K562 (cell line): ENCODE measurements around the gene SKIC2. TPM values are rescaled to one million over a fixed set of nuclear protein-coding genes. Genes with fewer than 3 reads are reported as not detected.

Experiments
- ARNT ChIP-seq, 2 experiments: fragments of 450-650 bp; IDR thresholded peaks; 2 replicates each; pipeline ENCODE4 v1.6.1; 2016; ENCODE audit warnings: mild to moderate bottlenecking in 1 of 2
- MTA2 ChIP-seq: fragments of 450-650 bp; IDR thresholded peaks from 2 replicates; pipeline ENCODE4 v1.6.1; 2016; ENCODE audit warnings: low read depth
- SMC3 ChIP-seq: conservative IDR thresholded peaks from 2 replicates; pipeline ENCODE4 v1.6.1; 2011; ENCODE audit warnings: low read depth, low read length, improper control_type of control experiment; ENCODE audit not compliant: insufficient read depth
- TAF7 ChIP-seq: fragments of 450-650 bp; IDR thresholded peaks from 2 replicates; pipeline ENCODE4 v1.6.1; 2016; ENCODE audit warnings: missing genetic modification characterization, missing compliant biosample characterization
- TCF7L2 ChIP-seq: fragments of 150-350 bp; IDR thresholded peaks from 2 replicates; pipeline ENCODE4 v1.6.1; 2016; ENCODE audit warnings: low read depth, mild to moderate bottlenecking, low read length, moderate library complexity
- TCFL5 ChIP-seq: fragments of 250-450 bp; sonication (Bioruptor Pico); conservative IDR thresholded peaks from 2 replicates; pipeline ENCODE4 v1.6.1; 2021; ENCODE audit warnings: mild to moderate bottlenecking, moderate library complexity, matching md5 sums
- TSC22D4 ChIP-seq: fragments of 450-650 bp; IDR thresholded peaks from 2 replicates; pipeline ENCODE4 v1.6.1; 2016; ENCODE audit warnings: missing genetic modification characterization, missing biosample characterization, control low read depth
- ZNF197 ChIP-seq: fragments of 200-800 bp; sonication (Bioruptor generic); IDR thresholded peaks from 2 replicates; pipeline ENCODE4 v1.6.1; 2016; ENCODE audit warnings: low read depth, missing genetic modification characterization, missing compliant biosample characterization
- polyA plus RNA-seq, 8 experiments: library from polyadenylated mRNA; depleted of rRNA in 4 of 8; stranded (reverse) in 5 of 8; unstranded in 3 of 8; fragments of >200 nt; fragmentation: Nextera tagmentation in 2 of 8; fragmentation: Illumina TruSeq in 1 of 8; extraction: Ambion mirVana in 2 of 8; extraction: Trizol in 1 of 8; gene quantifications; 2 replicates each; pipeline versions ENCODE4 v1.2.1 to v1.2.3, GENCODE V29; 2011 to 2014; ENCODE audit warnings: inconsistent platforms in 1 of 8, missing spikeins in 1 of 8
- total RNA-seq, 7 experiments: library from RNA; depleted of rRNA in 6 of 7; stranded (reverse); fragments of >200 nt in 6 of 7; fragmentation: Illumina TruSeq in 2 of 7; extraction: Trizol in 2 of 7; gene quantifications; 2 replicates each; pipeline versions ENCODE4 v1.2.1 to v1.2.3, GENCODE V29; 2011 to 2021; ENCODE audit warnings: low replicate concordance in 1 of 7
- TF ChIP-seq, protein P1 (sequence below), 3 experiments: fragments of 200-800 bp in 1 of 3; fragments of 250-450 bp in 1 of 3; fragments of 450-650 bp in 1 of 3; sonication (Bioruptor Pico) in 1 of 3; sonication (Bioruptor generic) in 1 of 3; formaldehyde crosslinking in 1 of 3; IDR thresholded peaks; 2 replicates each; pipeline versions ENCODE4 v1.6.1 to v1.8.0; 2016 to 2022; ENCODE audit warnings: mild to moderate bottlenecking in 2 of 3, missing genetic modification characterization in 2 of 3, missing compliant biosample characterization in 1 of 3, moderate library complexity in 1 of 3
- TF ChIP-seq, protein P2 (sequence below): fragments of 250-450 bp; sonication (Bioruptor Pico); IDR thresholded peaks from 2 replicates; pipeline ENCODE4 v1.4.0; 2020
- TF ChIP-seq, protein P3 (sequence below): IDR thresholded peaks from 3 replicates; pipeline ENCODE4 v1.6.1; 2011; ENCODE audit warnings: borderline replicate concordance, mild to moderate bottlenecking, moderate library complexity; ENCODE audit not compliant: insufficient read length; ENCODE audit errors: extremely low read depth
- TF ChIP-seq, protein P4 (sequence below): fragments of 250-450 bp; sonication (Bioruptor Pico); IDR thresholded peaks from 2 replicates; pipeline ENCODE4 v1.8.0; 2022; ENCODE audit warnings: moderate library complexity, mild to moderate bottlenecking, inconsistent platforms

Gene SKIC2
- total and polyA plus RNA-seq, 9 of the 15 experiments (the other 6 are each of a cell fraction or from before 2014, with no cell fraction given) = 3.3 to 94.6 (median 38.8) TPM

DNA sequence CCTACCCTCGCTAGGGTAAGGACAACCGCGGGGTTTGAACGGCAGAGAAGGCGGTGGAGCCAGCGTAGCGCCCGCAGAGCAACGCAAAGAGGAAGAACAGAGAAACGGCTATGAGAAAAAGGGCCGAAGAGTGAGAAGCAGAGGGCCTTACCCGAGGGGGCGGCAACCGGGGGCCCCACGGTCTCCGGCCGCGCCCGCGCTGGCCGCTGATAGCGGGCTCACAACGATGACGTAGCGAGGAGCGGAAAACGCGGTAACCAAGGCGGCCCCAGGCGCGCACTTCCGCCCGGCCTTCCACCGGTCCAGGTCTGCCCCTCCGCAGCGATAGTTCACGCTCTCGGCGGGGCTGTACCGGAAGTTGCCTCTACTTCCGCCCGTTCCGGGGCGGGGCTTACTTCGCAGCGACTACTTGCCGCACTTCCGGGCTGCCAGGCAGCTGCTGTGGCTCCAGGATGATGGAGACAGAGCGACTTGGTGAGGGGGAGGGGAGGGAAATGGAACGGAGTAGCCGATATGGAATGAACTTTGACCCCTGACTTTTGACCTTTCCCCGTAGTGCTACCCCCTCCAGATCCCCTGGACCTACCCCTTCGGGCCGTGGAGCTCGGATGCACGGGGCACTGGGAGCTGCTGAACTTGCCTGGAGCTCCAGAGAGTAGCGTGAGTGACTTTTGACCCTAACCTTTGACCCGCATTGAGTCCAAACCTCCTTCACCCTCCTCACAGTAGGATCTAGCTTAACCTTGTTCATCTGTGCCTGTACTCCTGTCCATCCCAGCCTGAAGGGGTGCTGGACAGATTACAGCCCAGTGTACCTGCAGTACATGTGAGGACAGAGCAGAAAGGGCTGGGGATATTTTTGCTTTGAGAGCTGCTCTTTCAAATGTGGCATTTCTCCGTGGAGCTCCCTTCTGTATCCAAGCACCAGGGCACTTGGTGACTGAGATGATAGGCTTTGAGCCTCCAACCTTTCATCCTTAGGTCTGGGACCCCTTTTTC lies at the start of gene SKIC2, which contains the start of gene NELFE (continued):
- TF ChIP-seq TCFL5 (CRISPR knock-in tag) (peak; percentile 81), TAF7 (tag) (peak; percentile 85), ZNF197 (CRISPR knock-in tag) (0 out of 2 replicates have a peak, but pooled peaks have one; percentile 32), TSC22D4 (tag) (no peak), SMC3 (0 out of 2 replicates have a peak, but pooled peaks have one; percentile 3), MTA2 (peak; percentile 96), ARNT (IDR thresholded peaks at IDR 0.05) (peak in 1 of 2 experiments; percentile 66; a peak in 2 of 4 replicates), TCF7L2 (no peak)
- TF ChIP-seq, protein P1, sequence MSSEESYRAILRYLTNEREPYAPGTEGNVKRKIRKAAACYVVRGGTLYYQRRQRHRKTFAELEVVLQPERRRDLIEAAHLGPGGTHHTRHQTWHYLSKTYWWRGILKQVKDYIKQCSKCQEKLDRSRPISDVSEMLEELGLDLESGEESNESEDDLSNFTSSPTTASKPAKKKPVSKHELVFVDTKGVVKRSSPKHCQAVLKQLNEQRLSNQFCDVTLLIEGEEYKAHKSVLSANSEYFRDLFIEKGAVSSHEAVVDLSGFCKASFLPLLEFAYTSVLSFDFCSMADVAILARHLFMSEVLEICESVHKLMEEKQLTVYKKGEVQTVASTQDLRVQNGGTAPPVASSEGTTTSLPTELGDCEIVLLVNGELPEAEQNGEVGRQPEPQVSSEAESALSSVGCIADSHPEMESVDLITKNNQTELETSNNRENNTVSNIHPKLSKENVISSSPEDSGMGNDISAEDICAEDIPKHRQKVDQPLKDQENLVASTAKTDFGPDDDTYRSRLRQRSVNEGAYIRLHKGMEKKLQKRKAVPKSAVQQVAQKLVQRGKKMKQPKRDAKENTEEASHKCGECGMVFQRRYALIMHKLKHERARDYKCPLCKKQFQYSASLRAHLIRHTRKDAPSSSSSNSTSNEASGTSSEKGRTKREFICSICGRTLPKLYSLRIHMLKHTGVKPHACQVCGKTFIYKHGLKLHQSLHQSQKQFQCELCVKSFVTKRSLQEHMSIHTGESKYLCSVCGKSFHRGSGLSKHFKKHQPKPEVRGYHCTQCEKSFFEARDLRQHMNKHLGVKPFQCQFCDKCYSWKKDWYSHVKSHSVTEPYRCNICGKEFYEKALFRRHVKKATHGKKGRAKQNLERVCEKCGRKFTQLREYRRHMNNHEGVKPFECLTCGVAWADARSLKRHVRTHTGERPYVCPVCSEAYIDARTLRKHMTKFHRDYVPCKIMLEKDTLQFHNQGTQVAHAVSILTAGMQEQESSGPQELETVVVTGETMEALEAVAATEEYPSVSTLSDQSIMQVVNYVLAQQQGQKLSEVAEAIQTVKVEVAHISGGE (CRISPR knock-in tag; IDR thresholded peaks at IDR 0.05) = peak in 1 of 3 experiments; percentile 94; a peak in 2 of 6 replicates
- TF ChIP-seq, protein P2, sequence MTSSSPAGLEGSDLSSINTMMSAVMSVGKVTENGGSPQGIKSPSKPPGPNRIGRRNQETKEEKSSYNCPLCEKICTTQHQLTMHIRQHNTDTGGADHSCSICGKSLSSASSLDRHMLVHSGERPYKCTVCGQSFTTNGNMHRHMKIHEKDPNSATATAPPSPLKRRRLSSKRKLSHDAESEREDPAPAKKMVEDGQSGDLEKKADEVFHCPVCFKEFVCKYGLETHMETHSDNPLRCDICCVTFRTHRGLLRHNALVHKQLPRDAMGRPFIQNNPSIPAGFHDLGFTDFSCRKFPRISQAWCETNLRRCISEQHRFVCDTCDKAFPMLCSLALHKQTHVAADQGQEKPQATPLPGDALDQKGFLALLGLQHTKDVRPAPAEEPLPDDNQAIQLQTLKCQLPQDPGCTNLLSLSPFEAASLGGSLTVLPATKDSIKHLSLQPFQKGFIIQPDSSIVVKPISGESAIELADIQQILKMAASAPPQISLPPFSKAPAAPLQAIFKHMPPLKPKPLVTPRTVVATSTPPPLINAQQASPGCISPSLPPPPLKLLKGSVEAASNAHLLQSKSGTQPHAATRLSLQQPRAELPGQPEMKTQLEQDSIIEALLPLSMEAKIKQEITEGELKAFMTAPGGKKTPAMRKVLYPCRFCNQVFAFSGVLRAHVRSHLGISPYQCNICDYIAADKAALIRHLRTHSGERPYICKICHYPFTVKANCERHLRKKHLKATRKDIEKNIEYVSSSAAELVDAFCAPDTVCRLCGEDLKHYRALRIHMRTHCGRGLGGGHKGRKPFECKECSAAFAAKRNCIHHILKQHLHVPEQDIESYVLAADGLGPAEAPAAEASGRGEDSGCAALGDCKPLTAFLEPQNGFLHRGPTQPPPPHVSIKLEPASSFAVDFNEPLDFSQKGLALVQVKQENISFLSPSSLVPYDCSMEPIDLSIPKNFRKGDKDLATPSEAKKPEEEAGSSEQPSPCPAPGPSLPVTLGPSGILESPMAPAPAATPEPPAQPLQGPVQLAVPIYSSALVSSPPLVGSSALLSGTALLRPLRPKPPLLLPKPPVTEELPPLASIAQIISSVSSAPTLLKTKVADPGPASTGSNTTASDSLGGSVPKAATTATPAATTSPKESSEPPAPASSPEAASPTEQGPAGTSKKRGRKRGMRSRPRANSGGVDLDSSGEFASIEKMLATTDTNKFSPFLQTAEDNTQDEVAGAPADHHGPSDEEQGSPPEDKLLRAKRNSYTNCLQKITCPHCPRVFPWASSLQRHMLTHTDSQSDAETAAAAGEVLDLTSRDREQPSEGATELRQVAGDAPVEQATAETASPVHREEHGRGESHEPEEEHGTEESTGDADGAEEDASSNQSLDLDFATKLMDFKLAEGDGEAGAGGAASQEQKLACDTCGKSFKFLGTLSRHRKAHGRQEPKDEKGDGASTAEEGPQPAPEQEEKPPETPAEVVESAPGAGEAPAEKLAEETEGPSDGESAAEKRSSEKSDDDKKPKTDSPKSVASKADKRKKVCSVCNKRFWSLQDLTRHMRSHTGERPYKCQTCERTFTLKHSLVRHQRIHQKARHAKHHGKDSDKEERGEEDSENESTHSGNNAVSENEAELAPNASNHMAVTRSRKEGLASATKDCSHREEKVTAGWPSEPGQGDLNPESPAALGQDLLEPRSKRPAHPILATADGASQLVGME = peak; percentile 99
- TF ChIP-seq, protein P3, sequence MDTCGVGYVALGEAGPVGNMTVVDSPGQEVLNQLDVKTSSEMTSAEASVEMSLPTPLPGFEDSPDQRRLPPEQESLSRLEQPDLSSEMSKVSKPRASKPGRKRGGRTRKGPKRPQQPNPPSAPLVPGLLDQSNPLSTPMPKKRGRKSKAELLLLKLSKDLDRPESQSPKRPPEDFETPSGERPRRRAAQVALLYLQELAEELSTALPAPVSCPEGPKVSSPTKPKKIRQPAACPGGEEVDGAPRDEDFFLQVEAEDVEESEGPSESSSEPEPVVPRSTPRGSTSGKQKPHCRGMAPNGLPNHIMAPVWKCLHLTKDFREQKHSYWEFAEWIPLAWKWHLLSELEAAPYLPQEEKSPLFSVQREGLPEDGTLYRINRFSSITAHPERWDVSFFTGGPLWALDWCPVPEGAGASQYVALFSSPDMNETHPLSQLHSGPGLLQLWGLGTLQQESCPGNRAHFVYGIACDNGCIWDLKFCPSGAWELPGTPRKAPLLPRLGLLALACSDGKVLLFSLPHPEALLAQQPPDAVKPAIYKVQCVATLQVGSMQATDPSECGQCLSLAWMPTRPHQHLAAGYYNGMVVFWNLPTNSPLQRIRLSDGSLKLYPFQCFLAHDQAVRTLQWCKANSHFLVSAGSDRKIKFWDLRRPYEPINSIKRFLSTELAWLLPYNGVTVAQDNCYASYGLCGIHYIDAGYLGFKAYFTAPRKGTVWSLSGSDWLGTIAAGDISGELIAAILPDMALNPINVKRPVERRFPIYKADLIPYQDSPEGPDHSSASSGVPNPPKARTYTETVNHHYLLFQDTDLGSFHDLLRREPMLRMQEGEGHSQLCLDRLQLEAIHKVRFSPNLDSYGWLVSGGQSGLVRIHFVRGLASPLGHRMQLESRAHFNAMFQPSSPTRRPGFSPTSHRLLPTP = no peak
- TF ChIP-seq, protein P4, sequence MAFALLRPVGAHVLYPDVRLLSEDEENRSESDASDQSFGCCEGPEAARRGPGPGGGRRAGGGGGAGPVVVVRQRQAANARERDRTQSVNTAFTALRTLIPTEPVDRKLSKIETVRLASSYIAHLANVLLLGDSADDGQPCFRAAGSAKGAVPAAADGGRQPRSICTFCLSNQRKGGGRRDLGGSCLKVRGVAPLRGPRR (CRISPR knock-in tag) = peak; percentile 88
